GM18517 (cell line): ENCODE results near the gene HMGCS2.
"Not testable (repeated sequence)": the region's sequence is repeated elsewhere in the genome, so short reads cannot be mapped to it uniquely, and the experiment has no call there.

Experiments used
- ATAC-seq: cut with Tn5 transposase; IDR thresholded peaks from one replicate; pipeline ENCODE4 v1.9.1; 2021; ENCODE audit warnings: mild to moderate bottlenecking, moderate library complexity; ENCODE audit not compliant: unreplicated experiment

HMGCS2 gene

DNA sequence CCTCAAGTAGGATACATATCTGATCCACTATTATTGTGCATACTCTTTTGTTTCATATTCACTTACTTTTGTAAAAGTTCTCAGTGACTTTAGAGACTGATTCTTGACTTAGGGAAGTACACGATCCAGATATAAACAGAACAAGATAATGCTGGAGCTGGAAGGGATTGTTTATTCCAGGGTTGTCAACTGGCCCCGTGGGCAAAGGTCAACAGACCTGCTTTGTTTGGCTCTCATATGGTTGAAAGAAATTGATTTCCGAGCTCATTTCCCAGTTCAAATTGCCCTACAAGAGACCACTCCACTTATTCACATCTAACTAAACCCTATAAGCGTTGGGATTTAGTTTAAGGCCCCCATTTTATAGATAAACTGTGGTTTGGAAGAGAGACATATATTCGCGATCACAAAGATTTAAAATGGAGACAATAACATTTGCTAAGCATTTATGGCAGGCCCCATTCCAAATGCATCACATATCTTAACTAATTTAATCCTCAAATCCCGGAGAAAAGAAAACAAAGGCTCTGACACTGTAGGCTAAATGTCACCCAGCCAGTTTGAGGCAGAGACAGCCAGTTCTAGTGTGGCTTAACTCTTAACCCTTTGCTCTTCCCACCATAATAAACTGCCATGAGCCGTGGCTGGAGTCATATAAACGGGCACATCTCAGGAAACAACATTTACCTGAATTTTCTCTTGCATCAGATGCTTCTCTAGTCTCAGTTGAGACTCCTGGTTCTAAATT lies 21.9 kb upstream of the HMGCS2 start:
- ATAC-seq = no peak

DNA sequence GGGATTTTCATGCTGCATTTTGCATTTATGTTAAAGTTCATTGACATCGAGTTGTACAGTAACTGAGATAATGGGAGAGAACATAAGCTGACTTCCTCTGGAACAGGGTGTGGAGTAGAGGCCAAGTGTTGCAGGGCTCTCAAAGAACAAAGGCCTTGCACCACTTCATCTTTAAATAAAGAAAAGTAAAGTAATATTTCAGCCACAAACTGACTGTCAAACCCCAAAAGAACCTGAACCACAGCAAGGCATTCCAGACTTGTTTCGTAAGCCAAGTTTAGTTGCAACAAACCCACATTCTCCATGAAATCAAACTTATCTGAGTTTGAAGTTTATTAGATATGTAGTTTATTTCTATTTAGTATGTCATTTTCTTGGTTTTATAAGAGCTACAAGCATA lies 19.1 kb upstream of the HMGCS2 start:
- ATAC-seq = no peak

DNA sequence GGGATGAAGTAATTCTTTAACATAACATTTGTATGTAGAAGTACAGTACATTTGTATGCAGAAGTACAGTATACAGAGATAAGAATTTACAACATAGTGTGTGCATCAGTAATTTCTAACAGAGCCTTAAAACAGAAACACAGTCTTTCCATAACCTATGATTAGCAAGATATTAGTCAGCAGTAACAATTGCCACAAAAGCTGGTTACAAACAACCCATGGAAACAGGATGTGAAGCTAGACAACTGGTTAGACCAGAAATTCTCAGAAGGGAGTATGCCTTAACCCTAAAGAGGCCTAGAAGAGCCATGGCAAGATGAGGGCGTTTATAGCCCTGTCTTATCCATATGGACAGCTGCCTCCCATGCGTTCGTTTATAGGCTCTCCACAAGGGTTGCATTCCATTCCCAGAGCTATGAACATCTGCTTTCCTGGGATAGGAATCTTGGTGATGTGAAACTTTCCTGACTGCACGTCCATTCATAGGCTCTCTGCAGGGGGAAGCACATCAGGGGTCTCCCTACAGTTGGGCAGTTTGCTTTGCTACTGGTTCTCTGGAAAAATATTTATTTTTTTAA lies 17.9 kb upstream of the HMGCS2 start:
- ATAC-seq = not testable (repeated sequence)

DNA sequence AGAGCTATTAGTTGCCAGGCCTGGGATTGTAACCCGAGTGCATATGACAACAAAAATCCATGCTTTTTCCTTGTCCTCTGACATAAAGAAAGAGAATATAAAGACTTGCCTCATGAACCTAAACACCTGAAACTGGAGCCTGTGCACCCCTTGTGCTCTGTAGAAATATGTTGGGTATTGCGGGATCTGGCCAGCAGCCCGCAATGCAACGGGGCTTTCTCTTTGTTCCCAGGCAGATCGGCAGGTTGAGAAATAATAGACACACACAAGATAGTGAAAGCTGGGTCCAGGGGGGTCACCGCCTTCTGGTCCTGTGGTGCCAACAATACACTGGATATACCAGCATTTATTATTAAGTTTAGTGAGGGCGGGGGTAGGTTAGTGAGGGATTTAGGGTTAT lies 17.3 kb upstream of the HMGCS2 start:
- ATAC-seq = not testable (repeated sequence)

DNA sequence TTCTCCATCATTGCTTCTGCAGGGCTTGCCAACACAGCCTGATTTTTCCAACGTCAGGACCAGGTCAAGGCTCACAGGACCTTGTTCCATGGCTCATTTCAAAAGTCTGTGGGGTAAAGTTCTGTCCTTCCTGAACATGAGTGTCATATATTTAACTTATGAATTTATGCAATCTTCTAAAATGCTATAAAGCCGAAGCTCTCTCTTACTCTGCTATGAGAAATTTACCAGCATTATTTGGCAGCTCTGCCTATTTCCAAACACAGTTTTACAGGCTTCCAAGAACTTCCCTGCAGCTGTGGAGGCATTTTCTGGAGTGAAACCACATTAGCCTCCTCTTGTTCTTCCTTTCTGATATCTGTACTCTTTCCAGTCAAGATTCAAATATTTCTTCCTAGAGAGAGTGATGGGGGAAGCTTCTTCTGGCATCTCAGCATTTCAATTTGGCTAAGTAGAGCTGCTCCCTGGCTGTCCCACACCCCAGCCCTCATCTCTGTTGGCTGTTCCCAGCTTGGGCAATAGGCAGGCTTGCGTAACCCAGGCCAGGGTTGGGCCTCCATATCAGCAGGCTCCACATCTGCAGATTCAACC lies 15.6 kb upstream of the HMGCS2 start:
- ATAC-seq = no peak

DNA sequence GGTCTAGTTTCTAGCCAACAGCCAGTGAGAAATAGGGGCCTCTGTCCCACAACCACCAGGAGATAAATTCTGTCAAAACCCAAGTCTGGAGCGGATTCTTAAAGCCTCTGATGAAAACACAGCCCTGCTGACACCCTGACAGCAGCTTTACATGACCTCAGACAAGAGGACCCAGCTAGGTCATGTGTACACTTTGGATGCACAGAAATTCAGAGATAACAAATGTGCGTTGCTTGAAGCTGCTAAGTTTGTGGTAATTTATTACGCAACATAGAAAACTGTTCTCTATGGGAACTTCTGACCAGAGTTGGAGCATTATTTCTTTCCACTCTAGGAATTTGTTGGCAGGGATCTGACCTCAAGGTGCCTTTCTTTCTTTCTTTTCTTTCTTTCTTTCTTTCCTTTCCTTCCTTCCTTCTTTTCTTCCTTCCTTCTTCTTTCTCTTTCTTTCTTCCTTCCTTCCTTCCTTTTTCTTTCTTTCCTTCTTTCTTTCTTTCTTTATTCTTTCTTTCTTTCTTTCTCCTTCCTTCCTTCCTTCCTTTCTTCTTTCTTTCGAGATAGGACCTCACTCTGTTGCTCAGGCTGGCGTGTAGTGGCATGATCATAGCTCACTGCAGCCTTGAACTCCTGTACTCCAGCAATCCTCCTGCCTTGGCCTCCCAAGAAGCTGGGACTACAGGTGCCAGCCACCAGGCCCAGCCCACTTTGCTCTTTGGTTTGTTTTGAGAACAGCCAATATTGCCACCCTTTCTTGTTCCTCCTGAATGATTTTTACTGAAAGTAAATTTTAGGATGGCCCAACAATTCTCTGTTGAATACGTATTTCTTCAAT lies 14.9 kb upstream of the HMGCS2 start:
- ATAC-seq = no peak

DNA sequence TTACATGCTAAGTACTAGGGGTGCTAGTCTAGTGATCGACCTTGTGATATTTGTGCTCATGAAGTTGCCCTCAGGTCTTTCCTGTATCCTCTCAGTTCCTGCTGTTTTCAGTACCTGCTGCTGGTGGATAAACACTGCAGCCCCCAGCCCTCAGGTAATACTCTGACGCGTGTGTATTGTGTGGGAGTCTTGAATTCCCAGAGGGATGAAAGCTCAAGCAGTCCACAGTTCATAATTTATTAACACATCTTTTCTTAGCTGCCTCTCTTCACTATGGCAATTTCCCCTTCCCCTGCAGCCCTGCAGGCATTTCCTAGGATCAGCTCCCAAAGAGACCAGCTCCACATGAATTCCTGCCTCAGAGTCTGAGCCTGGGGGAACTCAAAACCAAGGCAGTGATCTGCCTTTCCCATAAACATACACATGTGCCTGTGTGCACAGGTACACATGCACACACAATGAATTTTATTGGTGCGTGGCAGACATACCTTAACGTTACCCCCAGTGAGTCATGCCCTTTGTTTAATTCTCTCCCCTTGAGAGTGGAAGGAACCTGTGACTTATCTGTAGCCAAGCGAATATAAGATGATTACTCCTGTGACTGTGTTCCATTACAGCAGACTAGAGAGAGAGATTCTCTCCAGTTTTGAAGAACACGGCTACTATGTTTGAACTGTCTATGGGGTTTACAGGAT lies 14.1 kb upstream of the HMGCS2 start:
- no peak for ATAC-seq

DNA sequence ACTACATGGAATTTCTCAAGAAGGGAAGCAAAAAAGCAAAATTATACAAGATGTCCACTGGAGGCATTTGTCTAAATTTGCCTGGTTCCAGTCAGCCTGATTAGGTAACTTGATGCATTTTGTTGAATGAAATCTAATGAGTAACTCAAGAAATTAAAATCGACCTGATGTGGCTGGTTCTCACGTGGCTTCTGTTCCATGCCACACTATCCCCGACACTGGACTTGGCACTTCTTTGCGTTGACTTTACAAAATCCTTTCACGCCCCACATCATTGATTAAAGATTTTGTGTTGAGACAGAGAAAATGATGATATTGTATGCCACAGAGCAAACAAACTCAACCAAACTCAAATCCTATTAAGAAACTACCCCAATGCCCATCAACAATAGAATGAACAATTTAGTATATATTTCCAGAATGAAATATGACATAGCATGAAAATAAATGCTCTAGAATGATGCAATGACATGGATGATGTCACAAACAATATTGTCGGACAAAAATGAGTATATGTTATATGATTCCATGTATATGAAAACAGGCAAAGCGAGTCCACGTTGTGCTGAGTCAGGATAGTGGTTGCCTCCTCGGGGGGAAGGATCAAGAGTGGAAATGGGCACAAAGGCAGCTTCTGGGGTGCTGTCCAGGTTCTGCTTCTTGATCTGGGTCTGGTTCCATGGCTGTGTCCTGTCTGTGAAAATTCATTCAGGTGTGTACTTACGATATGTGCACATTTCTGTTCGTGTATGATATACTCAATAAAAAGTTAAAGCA lies 12.9 kb upstream of the HMGCS2 start:
- no peak for ATAC-seq

DNA sequence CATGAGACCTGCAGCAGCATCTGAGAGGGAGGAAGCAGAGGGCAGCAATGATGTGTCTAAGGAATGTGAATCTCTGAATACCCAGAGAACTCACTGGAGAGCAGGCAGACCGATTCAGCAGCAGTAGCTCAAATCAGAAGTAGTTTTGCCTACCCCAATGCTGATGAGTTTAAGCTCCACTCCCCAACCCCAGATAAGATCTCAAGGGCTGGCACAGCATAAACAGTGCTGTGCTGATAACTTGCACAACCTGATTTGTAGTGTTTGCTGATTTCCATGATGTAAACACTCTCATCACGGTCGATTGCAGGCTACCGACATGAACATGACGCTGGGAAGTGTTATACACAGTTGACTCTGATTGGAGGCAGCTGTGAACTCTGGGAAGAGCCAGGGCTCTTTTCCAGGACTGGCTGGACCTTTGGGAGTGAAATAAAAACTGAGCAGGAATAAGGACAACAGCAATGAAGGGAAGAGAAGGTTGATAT lies 11.2 kb upstream of the HMGCS2 start:
- no peak for ATAC-seq

DNA sequence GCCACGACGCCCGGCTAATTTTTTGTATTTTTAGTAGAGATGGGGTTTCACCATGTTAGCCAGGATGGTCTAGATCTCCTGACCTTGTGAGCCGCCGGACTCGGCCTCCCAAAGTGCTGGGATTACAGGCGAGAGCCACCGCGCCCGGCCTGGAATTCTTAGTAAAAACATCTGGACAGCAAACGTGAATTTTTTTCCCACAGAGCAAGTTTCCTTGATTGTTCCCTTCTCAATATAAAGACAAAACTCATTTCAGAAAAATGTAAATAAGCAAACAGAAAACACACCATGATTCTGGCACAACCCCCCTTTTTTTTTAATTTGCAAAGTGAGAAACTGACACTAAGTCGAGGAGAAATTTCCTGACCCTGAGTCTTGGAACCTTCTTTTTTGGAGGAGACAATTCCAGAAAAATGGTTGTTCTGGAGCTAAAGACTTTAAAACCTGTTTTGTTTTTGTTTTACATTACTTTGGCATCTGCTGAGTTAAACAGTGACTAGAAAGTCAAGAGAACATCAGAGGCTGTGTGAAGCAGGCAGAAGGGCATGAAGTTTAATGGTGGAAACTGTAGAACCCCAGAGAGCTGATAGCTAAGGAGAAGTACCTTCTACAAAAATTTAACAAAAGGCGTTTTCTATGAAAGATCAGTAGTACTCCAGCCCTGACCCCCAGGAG lies 10.3 kb upstream of the HMGCS2 start:
- no peak for ATAC-seq

DNA sequence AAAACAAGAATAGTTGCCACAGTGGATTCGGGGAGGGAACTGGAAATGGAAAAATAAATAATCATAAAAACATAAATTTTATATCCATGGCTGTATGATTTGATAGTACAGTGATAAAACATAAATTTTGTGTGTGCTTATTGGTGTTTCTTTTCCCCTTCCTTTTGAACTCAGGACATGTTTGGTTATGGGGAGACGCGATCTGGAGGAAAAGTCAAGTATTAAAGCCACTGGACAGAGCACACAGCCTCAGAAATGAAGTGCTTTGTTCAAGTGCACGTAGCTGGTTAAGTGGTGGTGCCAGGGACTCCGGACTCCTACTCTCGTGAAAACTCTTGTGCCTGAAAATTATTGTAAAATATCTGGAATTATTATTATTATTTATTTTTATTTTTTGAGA lies 9.7 kb upstream of the HMGCS2 start:
- ATAC-seq = no peak

DNA sequence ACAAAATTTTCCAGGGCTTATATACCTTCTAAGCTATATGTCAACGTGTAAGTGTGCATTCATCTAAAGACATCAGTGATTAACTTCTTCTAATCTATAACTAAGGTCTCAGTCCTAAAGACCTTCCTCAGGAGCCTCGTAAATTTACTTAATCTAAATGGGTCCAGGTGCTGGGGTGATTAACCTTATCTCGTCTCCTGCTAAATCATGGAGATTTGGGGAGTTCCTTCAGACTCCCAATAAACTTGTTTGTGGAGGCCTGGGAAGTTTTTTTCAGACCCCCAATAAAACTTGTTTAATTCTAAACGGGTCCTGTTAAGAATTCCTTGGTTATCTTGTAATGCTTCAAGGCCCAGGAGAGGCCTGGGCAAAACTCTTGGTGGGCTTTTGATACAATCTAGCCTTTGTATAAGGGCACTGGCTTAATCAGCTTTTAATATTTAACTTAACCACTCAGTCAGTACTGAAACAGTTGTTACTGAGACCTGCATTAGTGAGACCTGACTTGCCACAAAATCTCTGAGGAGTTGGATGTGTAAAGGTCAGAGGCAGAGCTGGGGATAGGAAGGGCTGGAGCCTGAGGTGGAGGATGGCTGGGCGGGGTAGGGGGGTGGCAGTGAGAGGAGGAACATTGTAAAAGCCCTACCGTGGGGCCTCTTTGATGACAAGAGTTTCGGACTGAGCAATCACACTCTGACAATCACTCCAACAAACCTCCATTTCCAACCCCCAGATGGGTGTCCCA lies 6.2 kb upstream of the HMGCS2 start:
- ATAC-seq = no peak

DNA sequence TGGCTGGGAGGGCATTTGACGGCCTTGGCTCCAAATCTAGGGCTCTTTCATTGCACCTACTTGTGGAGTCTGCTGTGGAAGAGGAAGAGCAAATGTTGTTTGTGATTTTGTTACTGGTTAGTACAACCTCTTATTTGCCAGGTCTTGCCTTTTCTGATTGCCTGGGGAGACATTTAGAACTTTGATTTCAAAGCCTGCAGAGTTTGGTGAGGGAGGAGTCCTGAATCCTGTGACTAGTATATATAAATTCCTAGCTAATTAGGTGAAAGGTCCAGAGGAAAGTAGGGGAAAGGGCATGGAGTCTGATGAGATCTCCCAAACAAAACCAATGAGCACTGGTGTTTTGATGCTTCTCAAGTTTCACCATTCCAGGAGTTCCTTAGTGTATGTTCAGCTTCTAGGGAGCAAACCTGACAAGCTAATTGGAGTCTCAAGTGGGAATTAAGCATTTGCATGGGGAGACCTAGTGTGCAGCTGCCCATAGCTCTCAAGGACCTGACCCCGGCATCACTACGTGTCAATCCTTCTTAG lies 5.1 kb upstream of the HMGCS2 start:
- no peak for ATAC-seq

DNA sequence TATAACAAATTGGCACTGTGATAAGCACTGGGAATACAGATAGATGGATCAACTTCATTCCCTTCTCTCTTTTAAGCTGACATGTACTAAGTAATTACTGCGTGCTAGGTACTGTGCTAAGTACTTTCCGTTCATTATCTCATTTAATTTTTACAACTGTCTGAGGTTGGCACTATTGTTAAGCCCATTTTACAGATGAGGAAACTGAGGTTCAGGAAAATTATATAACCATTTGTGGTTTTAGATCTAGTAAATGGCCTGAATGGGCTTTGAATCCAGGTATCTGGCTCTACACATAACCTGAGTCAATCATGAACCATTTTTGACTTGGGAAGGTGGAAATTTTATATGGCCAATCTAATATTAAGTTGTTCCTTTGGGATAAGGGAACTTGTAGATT lies 3.6 kb upstream of the HMGCS2 start:
- no peak for ATAC-seq

DNA sequence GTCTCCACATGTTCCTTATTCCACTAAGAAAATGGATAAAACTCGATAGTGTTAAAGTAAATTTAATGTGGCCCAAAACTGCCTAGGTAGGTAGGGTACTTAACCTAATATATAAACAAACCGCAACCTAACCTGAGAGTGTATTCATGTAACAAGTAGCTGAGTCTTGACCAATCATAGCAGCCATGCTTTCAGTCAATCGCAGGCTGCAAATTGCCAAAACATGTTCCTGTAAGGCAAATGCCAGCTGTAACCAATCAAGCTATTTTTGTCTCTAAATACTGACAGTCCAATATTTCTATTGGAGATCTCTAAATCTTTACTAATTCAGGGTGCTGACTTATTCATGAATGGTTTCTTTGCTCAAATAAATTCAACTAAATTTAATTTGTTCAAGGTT lies 3.1 kb upstream of the HMGCS2 start:
- no peak for ATAC-seq

DNA sequence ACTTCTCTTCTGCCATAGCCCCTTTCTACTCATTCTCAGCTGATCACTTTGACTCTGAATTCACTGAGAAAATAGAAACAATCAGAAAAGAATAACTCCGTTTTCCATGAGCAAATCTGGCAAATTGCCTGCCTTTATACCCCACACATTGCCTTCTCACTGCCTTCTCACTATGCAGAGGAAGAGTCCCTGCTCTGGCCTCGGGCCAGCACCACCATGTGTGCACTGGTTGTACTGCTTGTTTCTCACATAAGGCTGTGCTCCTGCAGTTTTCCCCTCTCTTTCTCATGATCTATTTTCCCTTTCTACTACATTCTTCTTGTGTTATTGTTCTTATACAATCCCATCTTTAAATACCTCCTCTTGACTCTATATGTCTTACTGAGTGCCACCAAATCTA lies 2.3 kb upstream of the HMGCS2 start:
- no peak for ATAC-seq

DNA sequence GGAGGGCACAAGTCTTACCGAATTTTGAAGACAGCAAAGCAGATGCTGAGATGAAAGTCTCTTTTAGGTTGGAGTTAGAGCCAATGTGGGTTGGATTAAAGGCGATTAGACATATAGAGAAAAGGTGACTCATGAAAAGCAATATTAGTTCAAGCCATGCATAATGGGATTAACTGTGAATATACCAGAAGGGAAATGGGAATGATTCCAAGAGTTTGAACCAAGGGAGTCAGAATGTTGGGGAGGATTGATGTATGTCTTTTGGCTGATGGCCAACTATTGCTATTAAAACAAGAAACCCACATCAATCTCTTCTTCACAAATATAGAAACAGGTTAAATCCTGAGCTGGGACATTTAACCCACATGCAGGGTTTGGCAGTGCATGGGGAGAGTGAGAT lies 1.2 kb downstream of the HMGCS2 start:
- no peak for ATAC-seq

DNA sequence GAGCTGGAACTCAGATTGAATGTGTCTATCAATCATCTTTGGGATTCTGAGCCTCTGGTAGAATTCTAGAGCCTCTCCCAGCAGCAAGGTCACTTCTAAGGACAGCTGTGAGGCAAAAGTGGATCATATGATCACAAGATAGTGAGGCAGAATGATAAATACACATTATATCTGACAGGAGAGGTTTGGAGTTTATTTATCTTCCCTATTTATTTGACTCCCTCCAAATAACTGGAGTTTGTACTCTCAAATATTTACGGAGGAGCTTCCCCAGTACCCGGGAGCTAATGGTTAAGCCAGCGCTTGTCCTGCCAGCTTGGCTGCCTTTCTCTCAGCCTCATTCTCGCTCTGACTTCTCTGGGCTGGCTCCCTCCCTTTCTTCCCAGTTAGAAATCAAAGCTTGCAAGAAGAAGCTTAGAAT lies 2.3 kb downstream of the HMGCS2 start:
- ATAC-seq = no peak

DNA sequence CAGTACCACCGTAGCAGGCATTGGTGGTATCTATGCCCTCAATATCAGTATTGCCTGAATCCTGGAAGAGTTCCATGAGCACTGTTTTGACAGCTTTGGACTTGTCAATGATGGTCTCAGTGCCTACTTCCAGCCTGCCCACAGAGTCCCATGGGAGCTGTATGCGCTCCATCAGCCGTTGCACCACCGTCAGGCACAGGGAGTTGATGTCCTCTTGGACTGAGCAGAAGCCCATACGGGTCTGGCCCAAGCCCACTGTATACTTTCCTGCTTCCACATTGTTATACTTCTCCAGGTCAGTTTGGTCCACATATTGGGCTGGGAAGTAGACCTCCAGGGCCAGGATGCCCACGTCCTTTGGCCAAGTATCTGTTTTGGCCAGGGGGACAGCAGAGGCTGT lies 4.5 kb downstream of the HMGCS2 start:
- ATAC-seq = no peak
